ENCODE data around the gene SNX18. TPM values are rescaled to one million over a fixed set of nuclear protein-coding genes. Genes with fewer than 3 reads are reported as not detected.

The SNX18 gene
- total and polyA plus RNA-seq, 10 donors, result 4.8 to 82.5 (median 68.1) TPM

DNA sequence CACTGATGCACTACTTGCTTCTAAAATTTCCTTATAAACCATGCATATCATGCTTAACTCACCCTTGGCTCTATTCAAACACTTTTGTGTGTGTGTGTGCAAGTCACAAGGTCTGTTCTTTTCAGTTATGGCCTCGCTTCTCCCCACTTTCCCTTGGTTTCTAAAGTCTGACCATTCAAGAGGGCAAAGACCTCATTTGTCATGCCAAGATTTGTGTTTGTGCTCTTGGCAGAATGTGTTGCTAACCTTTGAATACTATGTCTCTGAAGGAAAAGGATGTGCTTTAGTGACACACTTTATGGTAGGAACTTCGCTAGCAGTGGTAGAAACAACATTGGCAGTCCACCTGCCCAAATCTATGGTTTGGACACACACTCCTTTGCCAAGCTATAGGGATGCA lies 50.4 kb downstream of the SNX18 start:
- Histone ChIP-seq H3K27ac (no peak overlapping the region), H3K4me1 (no peaks in the 10 kb centered on the region), H3K9me3 (no peaks in the 10 kb centered on the region), H3K27me3 (replicated peaks in 1 of 7) (no peaks in the 10 kb centered on the region), H3K4me3 (no peak overlapping the region), H3K36me3 (no peaks in the 10 kb centered on the region)
- intact Hi-C loops (cut with DNase I; ENCODE audit: low total_unique reads), result no loop called here
- TF ChIP-seq POLR2AphosphoS5 (IDR thresholded peaks at IDR 0.05) (no peak), POLR2A (IDR thresholded peaks at IDR 0.05) (no peak)
- TF ChIP-seq, protein P1, sequence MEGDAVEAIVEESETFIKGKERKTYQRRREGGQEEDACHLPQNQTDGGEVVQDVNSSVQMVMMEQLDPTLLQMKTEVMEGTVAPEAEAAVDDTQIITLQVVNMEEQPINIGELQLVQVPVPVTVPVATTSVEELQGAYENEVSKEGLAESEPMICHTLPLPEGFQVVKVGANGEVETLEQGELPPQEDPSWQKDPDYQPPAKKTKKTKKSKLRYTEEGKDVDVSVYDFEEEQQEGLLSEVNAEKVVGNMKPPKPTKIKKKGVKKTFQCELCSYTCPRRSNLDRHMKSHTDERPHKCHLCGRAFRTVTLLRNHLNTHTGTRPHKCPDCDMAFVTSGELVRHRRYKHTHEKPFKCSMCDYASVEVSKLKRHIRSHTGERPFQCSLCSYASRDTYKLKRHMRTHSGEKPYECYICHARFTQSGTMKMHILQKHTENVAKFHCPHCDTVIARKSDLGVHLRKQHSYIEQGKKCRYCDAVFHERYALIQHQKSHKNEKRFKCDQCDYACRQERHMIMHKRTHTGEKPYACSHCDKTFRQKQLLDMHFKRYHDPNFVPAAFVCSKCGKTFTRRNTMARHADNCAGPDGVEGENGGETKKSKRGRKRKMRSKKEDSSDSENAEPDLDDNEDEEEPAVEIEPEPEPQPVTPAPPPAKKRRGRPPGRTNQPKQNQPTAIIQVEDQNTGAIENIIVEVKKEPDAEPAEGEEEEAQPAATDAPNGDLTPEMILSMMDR (IDR thresholded peaks at IDR 0.05 in 8 of 11, conservative IDR thresholded peaks at IDR 0.05 in 3 of 11), result no peak
- no peak for DNase-seq
- 91 to 92% (median 92%) methylated on average over 2 of the region's 2 CpGs for WGBS, 5 donors

DNA sequence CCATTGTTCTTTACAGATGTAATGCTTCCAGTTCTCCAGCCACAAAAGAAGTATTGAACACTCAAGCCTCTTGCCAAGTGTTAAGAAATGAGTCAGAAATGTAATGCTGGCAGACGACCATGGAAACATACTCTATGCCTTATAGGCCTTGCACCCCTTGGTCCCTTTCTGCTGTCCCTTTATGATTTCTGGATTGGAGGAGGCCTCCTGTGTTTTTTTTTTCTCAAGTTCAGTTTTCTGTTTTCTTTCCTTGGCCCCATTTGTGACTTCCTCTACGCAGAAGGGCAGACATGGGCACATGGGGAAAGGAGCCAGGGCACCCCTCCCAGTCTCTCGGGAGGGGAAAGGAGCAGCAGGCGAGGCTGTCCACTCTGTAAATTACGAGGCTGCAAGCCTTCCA lies 53.4 kb downstream of the SNX18 start:
- Histone ChIP-seq H3K36me3 (no peaks in the 10 kb centered on the region), H3K4me1 (peaks cover 0 to 16% (median 4%) of the 10 kb centered on the region in 6 donors), H3K4me3 (no peak overlapping the region), H3K27ac (no peak overlapping the region), H3K27me3 (replicated peaks in 1 of 7) (no peaks in the 10 kb centered on the region), H3K9me3 (no peaks in the 10 kb centered on the region)
- TF ChIP-seq, protein P1 (IDR thresholded peaks at IDR 0.05 in 8 of 11, conservative IDR thresholded peaks at IDR 0.05 in 3 of 11), result no peak
- TF ChIP-seq POLR2A (IDR thresholded peaks at IDR 0.05) (no peak), POLR2AphosphoS5 (IDR thresholded peaks at IDR 0.05) (no peak)
- intact Hi-C loops (cut with DNase I; ENCODE audit: low total_unique reads), result no loop called here
- WGBS, 5 donors, result 69 to 91% (median 79%) methylated on average over 5 of the region's 5 CpGs
- DNase-seq, result no peak

DNA sequence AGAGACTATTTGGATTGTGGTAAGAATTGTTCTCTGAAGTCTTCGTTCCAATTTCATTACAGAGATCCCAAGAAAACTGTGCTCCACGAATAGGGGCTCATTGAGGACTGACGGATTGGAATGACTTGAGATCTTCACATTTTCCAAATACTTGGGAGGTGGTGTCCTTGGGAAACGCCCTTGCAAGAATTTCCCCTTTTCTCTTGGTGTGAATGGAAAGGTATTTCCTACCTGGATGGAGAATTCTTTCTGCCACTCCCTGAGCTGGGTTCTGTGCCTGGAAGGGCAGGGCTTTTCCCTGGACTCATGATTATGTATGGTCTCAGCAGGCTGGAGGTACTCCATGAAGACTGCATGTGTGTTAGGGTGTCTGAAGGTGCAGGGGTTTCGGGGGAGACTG lies 53.9 kb downstream of the SNX18 start:
- Histone ChIP-seq H3K36me3 (no peaks in the 10 kb centered on the region), H3K4me1 (peaks cover 0 to 16% (median 4%) of the 10 kb centered on the region in 6 donors), H3K9me3 (no peaks in the 10 kb centered on the region), H3K4me3 (no peak overlapping the region), H3K27ac (no peak overlapping the region), H3K27me3 (replicated peaks in 1 of 7) (no peaks in the 10 kb centered on the region)
- DNase-seq, result no peak
- TF ChIP-seq POLR2AphosphoS5 (IDR thresholded peaks at IDR 0.05) (no peak), POLR2A (IDR thresholded peaks at IDR 0.05) (no peak)
- TF ChIP-seq, protein P1 (IDR thresholded peaks at IDR 0.05 in 8 of 11, conservative IDR thresholded peaks at IDR 0.05 in 3 of 11), result no peak
- intact Hi-C loops (cut with DNase I; ENCODE audit: low total_unique reads), result no loop called here
- 86 to 93% (median 90%) methylated on average over 5 of the region's 5 CpGs for WGBS, 5 donors

DNA sequence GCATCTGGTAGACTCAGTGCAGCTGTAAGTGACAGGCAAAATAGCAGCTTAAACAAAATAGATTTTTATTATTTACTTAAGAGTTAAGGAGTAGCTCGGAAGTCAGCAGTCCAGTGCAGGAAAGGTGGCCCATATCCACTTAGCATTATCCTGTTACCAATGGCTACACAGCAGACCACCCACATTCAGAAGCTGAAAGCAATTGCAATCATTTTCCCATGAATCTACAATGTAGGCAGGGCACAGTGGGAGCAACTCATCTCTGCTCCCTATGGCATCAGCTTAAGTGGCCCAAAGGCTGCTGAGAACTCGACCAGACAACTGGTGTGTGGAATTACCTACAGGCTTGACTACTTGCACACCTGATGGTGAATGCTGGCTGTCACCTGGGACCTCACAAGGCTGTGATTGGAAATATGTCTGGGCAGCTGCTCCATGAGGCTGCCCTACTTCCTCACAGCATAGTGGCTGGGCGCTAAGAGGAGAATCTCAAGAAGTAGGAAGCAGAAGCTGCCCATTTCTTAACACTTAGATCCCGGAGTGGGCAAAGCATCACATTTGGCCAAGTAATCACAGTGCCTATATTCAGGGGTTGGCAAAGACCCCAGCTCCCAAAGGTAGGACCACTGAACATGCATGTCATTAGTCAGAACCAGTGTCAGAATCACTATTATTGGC lies 56.4 kb downstream of the SNX18 start:
- DNase-seq, result no peak
- Histone ChIP-seq H3K36me3 (no peaks in the 10 kb centered on the region), H3K9me3 (no peaks in the 10 kb centered on the region), H3K4me3 (no peak overlapping the region), H3K4me1 (peaks cover 0 to 23% (median 4%) of the 10 kb centered on the region in 6 donors), H3K27ac (no peak overlapping the region), H3K27me3 (replicated peaks in 1 of 7) (no peaks in the 10 kb centered on the region)
- 67 to 87% (median 74%) methylated on average over 4 of the region's 4 CpGs for WGBS, 5 donors
- TF ChIP-seq POLR2A (IDR thresholded peaks at IDR 0.05) (no peak), POLR2AphosphoS5 (IDR thresholded peaks at IDR 0.05) (no peak)
- TF ChIP-seq, protein P1 (IDR thresholded peaks at IDR 0.05 in 8 of 11, conservative IDR thresholded peaks at IDR 0.05 in 3 of 11), result no peak
- intact Hi-C loops (cut with DNase I; ENCODE audit: low total_unique reads), result no loop called here

Measured in spleen (tissue), 11 donors.